ENCODE measurements around the gene CRYL1.

GRCh38 chr13:20492641-20493040, 33.0 kb downstream of the CRYL1 start:
- TF ChIP-seq CTCF (IDR thresholded peaks at IDR 0.05) (peak; percentile 76), POLR2AphosphoS5 (IDR thresholded peaks at IDR 0.05; ENCODE audit: low read depth, low read length) (no peak)

Measured in Panc1 (cell line).